Activated CD4-positive, alpha-beta T cell treated with anti-CD3 and anti-CD28 coated beads, Interleukin-10, Interleukin-2, amounts not matched to agents 100 ng/mL and 50 ng/mL, durations not matched to agents 16 hours and 8 hours (primary cell): Measurements from ENCODE around the gene CHMP6.
A peak's percentile ranks its signal among the peaks of the same experiment; 100 is the strongest.

ENCODE experiments used
- DNase-seq: peaks from one replicate; pipeline ENCODE4 v3.0.0-alpha.2; 2020

CHMP6 gene

DNA sequence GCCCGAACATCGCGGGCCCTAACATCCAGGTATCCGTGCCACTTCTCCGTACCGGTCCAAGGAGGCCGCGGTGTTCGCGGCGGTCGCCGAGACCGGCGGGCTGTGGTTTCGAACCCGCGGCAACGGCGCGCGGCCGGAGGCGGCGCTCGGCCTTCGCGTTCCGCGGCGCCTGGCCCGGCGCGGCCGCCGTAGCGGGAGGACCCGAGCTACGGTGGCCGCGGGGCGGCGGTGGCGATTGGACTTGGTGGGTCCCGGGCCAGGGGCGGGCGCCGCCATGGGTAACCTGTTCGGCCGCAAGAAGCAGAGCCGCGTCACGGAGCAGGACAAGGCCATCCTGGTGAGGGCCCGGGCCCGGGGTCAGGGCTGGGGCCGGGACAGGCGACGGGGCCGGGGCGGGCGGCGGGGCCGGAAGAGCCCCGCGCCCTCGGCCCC is at the start of gene CHMP6:
CHMP6 (plus strand) TSS at position 197 of the 432 bp plus-strand sequence; CDS start at position 275, 78 bp downstream.
- DNase-seq: peak; percentile 82

DNA sequence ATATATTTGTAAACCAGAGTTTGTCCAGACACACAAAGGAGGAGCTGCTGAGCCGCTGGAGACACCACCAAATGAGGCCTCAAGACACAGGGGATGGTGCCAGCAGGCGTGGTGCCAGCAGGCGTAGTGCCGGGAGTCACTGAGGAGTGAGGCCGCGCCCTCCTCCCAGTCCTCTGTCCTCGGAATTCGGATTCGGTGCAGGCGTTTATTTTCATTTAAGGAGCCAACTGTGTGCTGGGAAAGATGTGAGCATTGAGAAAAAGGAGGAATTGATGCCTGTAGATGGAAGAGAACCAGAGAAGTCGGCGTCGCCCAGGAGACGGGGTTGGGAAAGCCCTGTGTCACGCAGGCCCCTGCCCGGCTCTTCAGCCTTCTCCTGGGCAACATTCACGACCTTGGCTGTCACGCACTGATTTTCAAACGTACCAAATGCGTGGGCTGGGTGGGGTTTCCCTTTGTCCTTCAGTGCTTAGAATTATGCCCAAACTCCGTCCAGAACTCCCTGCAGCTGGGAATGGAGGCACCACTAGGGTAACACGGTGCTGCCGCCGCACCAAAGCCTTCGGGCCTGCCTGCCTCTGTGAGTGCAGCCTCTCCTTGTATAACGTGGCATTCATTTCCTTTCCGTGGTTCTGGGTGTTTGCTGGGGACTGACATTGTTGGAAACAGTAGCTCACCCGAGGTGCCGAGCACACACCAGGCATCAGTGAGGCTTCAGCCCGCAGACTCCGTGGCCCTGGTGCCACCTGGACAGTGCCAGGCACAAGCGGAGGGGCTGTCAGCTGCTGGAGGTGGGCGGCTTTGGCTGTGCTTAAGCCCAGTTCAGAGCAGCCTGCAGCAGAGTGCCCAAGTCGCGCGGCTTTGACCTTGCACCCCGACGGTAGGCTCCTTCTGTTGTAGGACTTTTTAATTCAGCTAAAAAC is 49.0 kb upstream of the CHMP6 start:
- DNase-seq: no peak

DNA sequence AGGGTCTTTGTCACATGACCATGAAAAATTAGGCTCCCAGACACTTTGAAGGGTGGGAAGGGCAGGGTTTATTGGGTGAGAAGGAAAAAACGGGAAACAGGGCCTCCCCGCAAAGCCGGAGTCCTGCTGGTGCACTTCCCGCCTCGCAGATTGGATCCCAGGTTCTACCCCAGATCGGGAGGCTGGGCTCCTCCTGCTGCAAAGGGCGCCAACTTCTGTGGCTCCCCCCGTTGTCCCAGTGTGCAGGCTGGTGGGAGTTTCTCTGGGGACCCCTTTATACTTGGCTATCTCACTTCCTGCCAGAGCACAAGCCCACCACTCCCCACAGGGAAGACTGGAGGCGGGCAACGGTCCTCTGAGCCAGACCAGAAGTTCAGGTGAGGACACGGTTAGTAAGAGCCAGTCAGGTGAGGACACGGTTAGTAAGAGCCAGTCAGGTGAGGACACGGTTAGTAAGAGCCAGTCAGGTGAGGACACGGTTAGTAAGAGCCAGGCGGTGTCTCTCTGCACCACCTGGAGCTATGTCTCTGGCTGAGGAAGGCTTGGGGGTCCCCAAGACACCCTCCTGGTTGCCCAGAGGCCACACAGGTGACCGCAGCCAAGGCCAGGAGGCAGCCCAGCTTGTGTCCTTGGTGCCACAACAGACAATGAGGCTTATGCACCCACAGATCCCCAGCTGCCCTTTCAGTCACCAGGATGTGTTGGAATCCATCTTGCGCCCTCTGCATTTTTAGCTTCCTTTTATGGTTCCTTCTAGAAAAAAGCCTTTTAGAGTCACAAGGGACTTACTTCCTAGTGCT is 48.1 kb upstream of the CHMP6 start:
- DNase-seq: no peak

DNA sequence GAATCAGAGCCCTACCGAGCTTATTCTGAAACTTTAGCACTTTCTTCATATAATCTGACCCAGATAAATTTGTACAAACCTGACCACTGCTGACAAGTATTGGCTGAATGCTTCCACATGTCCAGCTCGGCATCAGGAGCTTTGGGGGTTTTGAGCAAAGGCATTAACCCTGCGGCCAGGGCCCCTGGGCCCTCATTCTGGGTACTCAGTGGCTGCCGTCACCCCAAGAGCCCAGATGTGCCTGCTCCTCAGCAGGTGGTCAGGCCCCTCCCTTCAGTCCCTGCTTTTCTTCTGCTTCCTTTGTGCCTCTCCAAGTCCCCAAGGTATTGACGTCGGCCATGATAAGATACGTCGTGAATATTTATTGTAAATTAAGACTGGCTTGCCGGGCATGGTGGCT is 47.3 kb upstream of the CHMP6 start:
- DNase-seq: no peak

DNA sequence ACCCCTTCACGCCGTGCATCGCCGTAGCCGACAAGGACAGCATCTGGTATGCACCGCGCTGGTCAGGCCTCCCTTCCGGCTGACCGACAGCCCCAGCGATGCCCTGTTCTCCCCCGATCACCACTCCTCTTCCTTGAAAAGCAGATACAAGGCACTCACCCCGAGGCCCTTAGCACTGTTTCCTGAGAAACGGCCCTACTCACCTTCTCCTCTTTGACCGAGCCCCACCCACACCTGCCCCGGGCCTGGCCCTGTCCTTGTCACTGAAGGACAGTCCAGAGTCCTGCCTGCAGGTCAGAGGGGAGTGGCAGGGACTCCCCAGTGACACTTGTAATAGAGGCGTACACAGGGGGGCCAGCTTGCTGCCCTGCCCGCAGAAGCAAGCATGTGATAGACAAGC is 45.9 kb upstream of the CHMP6 start:
- no peak for DNase-seq

DNA sequence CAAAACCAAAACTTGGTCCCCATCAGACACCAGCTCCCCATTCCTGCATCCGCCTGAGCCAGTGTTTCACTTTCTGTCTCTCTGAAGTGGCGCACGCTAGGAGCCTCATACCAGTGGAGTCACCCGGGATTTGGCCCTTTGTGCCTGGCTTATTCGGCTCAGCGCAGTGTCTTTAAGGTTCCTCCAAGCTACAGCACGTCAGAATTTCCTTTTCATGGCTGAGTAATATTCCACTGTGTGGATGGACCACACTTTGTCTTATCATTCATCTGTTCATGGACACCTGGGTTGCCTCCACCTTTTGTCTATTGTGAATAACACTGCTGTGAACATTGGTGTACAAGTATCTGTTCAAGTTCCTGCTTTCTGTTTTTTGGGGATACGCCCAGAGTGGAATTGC is 45.2 kb upstream of the CHMP6 start:
- no peak for DNase-seq

DNA sequence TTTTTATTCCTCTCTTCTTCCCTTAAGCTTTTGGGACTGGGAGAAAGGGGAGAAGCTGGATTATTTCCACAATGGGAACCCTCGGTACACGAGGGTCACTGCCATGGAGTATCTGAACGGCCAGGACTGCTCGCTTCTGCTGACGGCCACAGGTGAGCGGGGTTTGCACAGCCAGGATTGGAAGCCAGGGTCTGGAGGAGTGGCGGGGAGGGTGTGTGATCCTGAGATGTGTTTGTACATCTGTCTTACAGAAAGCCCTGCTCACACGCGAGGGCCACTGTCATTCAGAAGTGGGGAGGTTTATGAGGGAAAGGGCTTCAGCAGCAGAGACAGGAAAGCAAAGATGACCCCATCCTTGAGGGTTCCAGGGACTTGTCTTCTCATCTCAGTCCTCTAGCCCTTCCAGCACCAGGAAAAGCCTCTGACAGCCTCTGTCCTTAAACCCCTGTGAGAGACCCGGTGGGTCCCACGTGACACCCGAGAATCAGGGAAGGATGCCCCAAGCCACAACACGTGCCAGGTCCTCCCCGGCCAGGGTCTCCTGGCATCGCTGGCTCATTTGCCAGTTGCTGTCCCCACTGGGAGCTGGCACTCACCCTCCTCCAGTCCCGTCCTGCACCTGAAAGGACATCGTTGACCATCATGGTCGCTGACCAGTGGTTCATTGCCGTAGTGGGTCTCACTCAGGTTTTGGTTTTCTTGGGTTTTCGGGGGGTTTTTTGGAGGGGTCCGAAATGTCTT is 44.3 kb upstream of the CHMP6 start:
- DNase-seq: no peak

DNA sequence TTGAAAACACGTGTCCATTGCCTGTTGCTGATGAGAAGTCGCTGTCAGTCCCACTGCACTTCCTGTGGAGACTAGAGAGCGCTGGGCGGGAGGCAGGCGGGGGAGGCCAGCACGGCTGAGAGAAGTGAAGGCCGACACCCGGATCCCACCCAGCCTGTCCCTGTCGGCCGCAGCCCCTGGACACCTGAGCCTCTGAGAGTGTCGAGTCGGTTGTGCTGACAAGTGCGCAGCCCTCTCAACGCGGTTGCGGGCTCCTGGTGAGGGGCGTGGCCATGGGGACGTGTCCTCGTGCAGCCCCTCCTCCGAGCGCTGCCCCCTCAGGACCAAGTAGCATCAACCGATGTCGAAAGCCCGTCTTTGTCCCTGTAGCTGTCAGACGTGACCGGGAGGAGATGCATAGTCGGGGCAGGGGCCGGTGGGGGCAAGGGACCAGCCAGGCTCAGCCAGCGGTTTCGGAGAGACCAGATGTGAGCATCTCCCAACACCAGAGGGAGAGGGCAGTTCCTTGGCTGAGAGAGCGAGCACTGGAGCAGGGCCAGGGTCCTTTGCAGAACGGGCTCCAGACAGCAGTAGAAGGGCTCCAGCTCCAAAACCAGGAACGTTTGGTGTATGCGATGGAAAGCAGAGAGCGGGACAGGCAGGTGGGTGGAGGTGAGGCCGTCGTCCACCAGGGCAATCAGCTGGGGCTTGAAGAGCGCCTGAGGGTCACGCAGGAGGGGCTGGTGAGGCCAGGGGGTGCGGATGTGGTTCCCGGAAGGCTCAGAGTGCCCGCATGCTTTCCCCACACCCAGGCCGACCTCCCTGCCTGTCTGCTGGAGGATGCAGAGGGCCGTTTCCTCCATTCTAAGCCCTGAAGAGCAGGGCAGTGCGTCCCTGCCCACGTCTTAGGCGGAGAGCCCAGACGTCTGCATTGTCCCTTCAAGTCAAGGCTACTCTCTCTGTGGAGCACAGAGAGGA is 43.3 kb upstream of the CHMP6 start:
- no peak for DNase-seq

DNA sequence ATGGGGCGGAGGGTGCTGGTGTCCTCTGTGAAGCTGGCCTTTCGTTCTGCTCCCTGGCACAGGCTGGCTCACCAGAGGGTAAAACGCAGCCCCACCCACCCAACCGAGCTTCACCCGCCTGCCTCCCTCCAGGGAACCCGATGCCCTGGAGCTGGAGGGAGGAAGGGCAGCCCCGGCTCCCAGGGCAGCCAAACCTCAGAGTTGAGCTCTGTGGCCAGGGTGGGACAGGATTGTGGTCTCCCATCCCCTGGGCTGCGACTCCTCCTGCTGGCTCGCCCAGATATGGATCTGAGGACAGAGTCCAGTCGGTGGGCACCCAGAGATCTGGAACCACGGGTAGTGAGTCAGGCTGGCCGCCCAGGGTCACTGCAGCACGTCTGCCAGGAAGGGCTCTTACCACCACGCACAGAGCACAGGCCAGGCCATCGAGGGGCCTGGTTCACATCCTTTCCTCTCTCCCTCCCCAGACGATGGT is 42.6 kb upstream of the CHMP6 start:
- no peak for DNase-seq

DNA sequence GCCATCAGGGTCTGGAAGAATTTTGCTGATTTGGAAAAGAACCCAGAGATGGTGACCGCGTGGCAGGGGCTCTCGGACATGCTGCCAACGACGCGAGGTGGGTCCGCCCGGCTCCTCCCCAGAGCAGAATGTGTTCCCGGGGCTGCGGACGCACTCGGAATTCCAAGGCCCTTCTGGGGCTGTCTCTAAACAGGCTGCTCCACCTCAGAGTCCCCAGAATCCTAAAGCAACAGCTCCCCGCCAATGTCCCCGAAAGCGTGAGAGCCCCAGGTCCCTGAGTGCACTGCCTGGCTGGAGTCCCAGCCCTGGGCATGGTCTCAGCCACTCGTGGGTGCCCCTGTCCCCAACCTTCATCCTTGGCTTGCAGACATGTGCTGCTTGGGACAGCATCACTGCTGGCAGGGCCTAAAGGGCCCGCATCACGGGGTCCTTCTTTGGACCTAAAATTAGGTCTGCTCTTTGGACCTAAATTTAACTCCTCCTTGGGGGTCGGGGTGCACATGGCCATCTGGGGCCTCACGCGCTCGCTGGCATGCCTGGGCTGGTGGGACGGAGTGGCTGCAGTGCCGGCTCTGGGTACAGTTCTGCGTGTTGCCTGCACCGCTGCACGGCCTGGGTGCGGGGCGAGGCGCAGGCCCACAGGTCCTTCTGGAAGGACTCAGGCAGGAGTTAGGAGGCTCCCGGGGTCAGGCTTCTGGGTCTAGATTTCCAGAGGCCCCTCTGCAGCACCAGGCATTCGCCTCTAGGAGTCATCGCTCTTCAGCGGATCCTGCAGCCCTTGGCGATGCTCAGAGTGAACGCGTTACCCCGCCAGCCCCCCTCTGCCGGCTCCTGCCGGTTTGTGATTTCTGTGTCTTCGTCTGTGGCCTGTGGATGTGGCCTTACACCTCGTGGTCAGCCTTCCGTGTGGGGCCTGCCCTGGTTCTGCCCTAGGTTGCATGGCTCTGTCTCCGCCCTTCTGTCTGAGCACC is 41.9 kb upstream of the CHMP6 start:
- no peak for DNase-seq

DNA sequence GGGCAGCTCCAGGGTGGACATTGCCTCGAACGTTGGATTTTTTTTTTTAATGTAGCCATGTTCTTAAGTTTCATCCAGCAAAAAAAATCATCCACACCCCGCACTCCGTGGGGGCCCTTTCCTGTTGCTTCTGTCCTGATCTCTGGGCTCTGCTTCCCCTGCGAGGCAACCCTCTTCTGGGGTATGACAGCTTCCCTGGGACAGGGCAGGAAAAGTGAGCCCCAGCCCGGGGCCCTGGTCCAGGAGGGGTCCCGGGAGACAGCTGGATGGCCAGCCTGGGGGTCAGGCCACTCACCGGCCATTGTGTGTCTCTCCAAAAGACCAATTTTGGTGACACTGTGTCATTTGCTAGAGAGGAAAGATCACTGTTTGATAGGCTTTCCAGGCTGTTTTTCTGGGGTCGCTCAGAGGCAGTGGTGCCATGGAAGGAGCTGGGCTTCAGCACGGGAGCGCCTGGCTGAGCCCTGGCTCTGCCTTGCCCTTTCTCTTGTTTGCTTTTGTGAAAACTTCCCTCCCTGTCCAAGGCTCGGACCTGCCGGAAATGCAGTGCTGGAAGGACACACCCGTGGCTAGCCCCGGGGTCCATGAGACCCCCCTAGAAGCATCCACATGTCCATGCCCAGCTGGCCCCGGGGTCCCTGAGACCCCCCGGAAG is 41.0 kb upstream of the CHMP6 start:
- no peak for DNase-seq

DNA sequence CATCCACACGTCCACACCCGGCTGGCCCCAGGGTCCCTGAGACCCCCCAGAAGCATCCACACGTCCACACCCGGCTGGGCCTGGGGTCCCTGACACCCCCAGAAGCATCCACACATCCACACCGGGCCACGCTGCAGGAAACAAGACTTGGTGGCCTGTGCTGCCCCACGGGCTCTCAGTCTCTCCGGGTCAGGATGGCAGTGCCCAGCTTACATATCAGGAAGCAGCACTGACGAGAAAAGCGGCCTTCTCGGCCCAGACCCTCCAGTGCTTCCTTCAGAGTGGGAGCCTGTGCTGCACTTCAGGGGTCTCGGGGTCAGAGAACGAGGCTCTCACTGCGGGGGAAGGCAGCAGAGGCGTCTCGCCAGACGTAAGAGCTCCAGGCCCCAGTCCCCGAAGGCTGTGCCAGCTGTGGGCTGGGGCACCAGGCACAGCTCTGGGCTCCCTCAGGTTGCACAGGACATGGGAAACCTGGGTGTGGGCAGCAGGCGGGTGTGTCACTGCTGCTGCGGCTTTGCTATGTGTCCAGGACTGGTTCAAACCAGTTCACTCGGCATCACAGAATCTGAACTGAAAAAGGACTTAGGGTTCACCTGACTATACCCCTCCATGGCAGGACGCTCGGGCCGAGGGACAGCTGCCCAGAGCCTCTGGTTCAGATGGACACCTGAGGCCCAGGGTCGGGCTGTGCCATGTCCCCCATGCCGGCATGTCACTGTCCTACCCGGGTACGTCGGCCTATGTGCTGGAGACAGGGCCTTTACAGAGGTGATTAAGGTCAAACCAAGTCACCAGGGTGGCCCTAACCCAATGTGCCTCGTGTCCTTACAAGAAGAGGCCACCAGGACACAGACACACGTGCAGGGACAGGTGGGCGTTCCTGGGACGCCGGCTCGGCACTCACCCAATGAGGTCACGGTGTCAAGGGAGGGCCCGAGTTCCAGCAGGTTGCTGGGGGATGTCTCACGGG is 40.2 kb upstream of the CHMP6 start:
- no peak for DNase-seq

DNA sequence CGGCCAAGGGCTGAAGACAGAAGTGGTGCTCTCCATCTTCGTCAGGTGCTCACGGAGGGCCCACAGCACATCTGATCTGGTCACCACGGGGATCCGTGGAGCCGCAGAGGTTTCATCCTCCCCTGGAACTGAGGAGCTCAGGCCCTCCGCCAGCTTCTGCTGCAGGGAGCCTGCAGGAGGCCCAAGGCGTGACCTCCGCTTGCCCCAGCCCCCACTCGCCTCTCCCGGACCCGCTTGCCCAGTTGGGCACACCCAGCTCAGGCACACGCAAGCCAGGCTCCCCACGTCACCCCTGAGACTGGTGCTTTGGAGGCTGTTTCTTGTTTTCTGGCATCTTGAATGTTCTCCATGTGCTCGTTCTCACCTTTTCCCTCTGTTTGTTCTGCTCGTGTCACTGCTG is 39.4 kb upstream of the CHMP6 start:
- DNase-seq: no peak

DNA sequence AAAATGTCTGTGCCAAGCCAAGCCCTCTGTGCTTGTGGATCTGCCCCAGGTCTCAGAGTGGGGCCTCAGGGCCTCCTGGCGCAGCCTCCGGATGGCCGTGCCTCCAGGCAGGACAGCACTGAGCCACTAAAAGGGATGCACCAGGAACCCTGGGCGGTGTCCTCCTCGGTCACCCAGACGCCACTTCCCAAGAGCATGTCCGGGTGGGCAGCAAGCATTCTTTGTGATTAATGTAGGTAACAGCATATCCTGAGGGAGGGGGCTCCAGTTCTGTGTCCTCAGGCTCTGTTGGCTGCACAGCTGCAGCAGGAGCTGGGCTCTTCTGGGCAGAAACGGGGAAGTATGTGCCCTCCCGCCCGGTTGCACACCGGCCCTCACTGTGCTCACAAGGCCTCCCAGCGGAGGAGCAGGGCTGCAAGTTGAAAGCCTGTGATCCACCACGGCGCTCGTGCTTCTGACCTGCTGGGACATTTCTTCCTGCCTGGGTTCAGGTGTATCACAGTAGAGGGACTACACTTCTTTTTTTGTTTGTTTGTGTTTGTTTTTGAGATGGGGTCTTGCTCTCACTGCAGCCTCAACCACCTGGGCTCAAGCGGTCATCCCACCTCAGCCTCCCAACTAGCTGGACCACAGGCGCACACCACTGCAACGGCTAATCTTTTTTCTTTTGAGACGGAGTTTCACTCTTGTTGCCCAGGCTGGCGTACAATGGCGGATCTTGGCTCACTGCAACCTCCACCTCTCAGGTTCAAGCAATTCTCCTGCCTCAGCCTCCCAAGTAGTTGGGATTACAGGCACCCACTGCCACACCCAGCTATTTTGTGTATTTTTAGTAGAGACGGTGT is 37.9 kb upstream of the CHMP6 start:
- no peak for DNase-seq

DNA sequence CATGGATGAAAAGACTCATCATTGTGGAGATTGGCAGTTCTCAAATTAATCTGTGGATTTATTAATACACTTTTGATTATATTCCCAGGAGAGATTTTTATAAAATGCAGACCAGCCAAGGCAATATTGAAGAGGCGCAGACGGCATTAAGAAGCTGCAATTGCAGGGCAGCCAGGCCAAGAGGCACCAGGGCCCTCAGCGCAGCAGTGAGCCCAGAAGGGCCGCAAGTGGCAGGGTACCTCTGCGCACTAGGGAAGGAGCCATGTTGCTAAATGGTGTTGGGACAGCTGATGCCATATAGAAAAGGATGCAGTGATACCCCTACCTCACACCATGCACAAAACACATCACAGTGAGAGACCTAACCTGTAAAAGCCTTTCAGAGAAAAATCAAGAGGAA is 36.6 kb upstream of the CHMP6 start:
- no peak for DNase-seq

DNA sequence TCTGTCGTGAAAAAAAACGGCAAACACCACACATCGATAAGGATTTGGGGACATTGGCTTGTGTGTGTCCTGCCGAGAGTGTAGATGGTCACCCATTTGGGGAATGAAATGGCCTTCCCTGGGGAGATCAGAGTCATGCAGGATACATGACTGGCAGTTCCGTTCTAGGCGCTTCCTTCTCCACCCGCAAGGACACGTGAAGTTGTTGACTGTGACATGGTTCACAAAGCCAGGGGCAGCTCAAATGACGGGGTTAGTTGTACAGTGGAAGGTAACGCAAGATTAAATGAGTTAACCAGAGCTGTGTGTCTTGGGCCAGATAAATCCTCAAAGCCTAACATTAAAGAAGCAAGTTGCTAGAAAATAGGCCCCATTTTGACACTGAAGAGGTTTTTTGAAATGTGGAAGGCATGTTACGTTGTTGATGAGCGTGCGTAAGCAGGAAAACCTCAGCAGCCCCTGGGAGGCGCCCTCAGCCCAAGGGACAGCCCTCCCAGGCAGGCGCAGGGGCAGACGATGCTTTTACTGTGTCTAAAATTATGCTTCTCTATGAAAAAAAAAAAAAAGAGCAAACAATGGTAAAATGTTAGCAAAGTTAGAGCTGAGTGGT is 35.9 kb upstream of the CHMP6 start:
- no peak for DNase-seq
